ENCODE measurements around the gene GPR15LG.
"Not testable (repeated sequence)": the region's sequence is repeated elsewhere in the genome, so short reads cannot be mapped to it uniquely, and the experiment has no call there.

Gene GPR15LG

GRCh38 chr10:84152769-84153168 lies 20.8 kb upstream of the GPR15LG start:
- no peaks in the 10 kb centered on the region for H3K36me3 ChIP-seq (ENCODE audit: control insufficient read depth, insufficient read depth, low read length)
- no peaks in the 10 kb centered on the region for H3K27me3 ChIP-seq (ENCODE audit: control insufficient read depth, insufficient read depth, low read length)
- H3K9ac ChIP-seq (ENCODE audit: low read length): no peak overlapping the region
- H3K9me3 ChIP-seq (ENCODE audit: control insufficient read depth, low read length): no peaks in the 10 kb centered on the region
- H3K4me3 ChIP-seq (ENCODE audit: low read length): no peak overlapping the region
- H3K4me1 ChIP-seq (ENCODE audit: control insufficient read depth, insufficient read depth, low read length): no peaks in the 10 kb centered on the region

GRCh38 chr10:84155521-84155920 lies 18.1 kb upstream of the GPR15LG start:
- Histone ChIP-seq H3K4me3 (ENCODE audit: low read length) (no peak overlapping the region), H3K4me1 (ENCODE audit: control insufficient read depth, insufficient read depth, low read length) (no peaks in the 10 kb centered on the region), H3K9me3 (ENCODE audit: control insufficient read depth, low read length) (no peaks in the 10 kb centered on the region), H3K9ac (ENCODE audit: low read length) (no peak overlapping the region), H3K27me3 (ENCODE audit: control insufficient read depth, insufficient read depth, low read length) (peaks cover 4% of the 10 kb centered on the region), H3K36me3 (ENCODE audit: control insufficient read depth, insufficient read depth, low read length) (no peaks in the 10 kb centered on the region)

- Histone ChIP-seq H3K9ac (ENCODE audit: low read length) (no peak overlapping the region), H3K36me3 (ENCODE audit: control insufficient read depth, insufficient read depth, low read length) (no peaks in the 10 kb centered on the region), H3K4me3 (ENCODE audit: low read length) (no peak overlapping the region), H3K4me1 (ENCODE audit: control insufficient read depth, insufficient read depth, low read length) (no peaks in the 10 kb centered on the region), H3K27me3 (ENCODE audit: control insufficient read depth, insufficient read depth, low read length) (peaks cover 4% of the 10 kb centered on the region), H3K9me3 (ENCODE audit: control insufficient read depth, low read length) (no peaks in the 10 kb centered on the region)
These were observed 17.6 kb upstream of the GPR15LG start for GRCh38 chr10:84156009-84156408.

GRCh38 chr10:84156768-84157167 lies 16.8 kb upstream of the GPR15LG start:
- Histone ChIP-seq H3K27me3 (ENCODE audit: control insufficient read depth, insufficient read depth, low read length) (peaks cover 4% of the 10 kb centered on the region), H3K4me3 (ENCODE audit: low read length) (no peak overlapping the region), H3K36me3 (ENCODE audit: control insufficient read depth, insufficient read depth, low read length) (no peaks in the 10 kb centered on the region), H3K4me1 (ENCODE audit: control insufficient read depth, insufficient read depth, low read length) (no peaks in the 10 kb centered on the region), H3K9ac (ENCODE audit: low read length) (no peak overlapping the region), H3K9me3 (ENCODE audit: control insufficient read depth, low read length) (no peaks in the 10 kb centered on the region)

- H3K4me1 ChIP-seq (ENCODE audit: control insufficient read depth, insufficient read depth, low read length): no peaks in the 10 kb centered on the region
- no peak overlapping the region for H3K9ac ChIP-seq (ENCODE audit: low read length)
- no peak overlapping the region for H3K4me3 ChIP-seq (ENCODE audit: low read length)
These were observed 15.5 kb upstream of the GPR15LG start for GRCh38 chr10:84158061-84158460.

GRCh38 chr10:84158550-84158949 lies 15.1 kb upstream of the GPR15LG start:
- H3K4me3 ChIP-seq (ENCODE audit: low read length): no peak overlapping the region
- H3K9ac ChIP-seq (ENCODE audit: low read length): no peak overlapping the region

More at GRCh38 chr10:84158061-84158460, 15.5 kb upstream of the GPR15LG start:
- Histone ChIP-seq H3K36me3 (ENCODE audit: control insufficient read depth, insufficient read depth, low read length) (no peaks in the 10 kb centered on the region), H3K9me3 (ENCODE audit: control insufficient read depth, low read length) (no peaks in the 10 kb centered on the region), H3K27me3 (ENCODE audit: control insufficient read depth, insufficient read depth, low read length) (peaks cover 4% of the 10 kb centered on the region)

GRCh38 chr10:84159076-84159685 lies 14.4 kb upstream of the GPR15LG start:
- Histone ChIP-seq H3K9me3 (ENCODE audit: control insufficient read depth, low read length) (no peaks in the 10 kb centered on the region), H3K9ac (ENCODE audit: low read length) (no peak overlapping the region), H3K4me3 (ENCODE audit: low read length) (no peak overlapping the region)

More at GRCh38 chr10:84158550-84158949, 15.1 kb upstream of the GPR15LG start:
- H3K27me3 ChIP-seq (ENCODE audit: control insufficient read depth, insufficient read depth, low read length): peaks cover 4% of the 10 kb centered on the region
- no peaks in the 10 kb centered on the region for H3K36me3 ChIP-seq (ENCODE audit: control insufficient read depth, insufficient read depth, low read length)
- no peaks in the 10 kb centered on the region for H3K4me1 ChIP-seq (ENCODE audit: control insufficient read depth, insufficient read depth, low read length)
- H3K9me3 ChIP-seq (ENCODE audit: control insufficient read depth, low read length): no peaks in the 10 kb centered on the region

GRCh38 chr10:84160663-84161362 lies 12.8 kb upstream of the GPR15LG start:
- peaks cover 6% of the 10 kb centered on the region for H3K27me3 ChIP-seq (ENCODE audit: control insufficient read depth, insufficient read depth, low read length)
- H3K4me1 ChIP-seq (ENCODE audit: control insufficient read depth, insufficient read depth, low read length): no peaks in the 10 kb centered on the region

More at GRCh38 chr10:84159076-84159685, 14.4 kb upstream of the GPR15LG start:
- peaks cover 6% of the 10 kb centered on the region for H3K27me3 ChIP-seq (ENCODE audit: control insufficient read depth, insufficient read depth, low read length)
- no peaks in the 10 kb centered on the region for H3K4me1 ChIP-seq (ENCODE audit: control insufficient read depth, insufficient read depth, low read length)
- no peaks in the 10 kb centered on the region for H3K36me3 ChIP-seq (ENCODE audit: control insufficient read depth, insufficient read depth, low read length)

GRCh38 chr10:84163996-84164395 lies 9.6 kb upstream of the GPR15LG start:
- Histone ChIP-seq H3K27me3 (ENCODE audit: control insufficient read depth, insufficient read depth, low read length) (peaks cover 6% of the 10 kb centered on the region), H3K9ac (ENCODE audit: low read length) (no peak overlapping the region), H3K4me1 (ENCODE audit: control insufficient read depth, insufficient read depth, low read length) (no peaks in the 10 kb centered on the region), H3K9me3 (ENCODE audit: control insufficient read depth, low read length) (no peaks in the 10 kb centered on the region), H3K4me3 (ENCODE audit: low read length) (no peak overlapping the region), H3K36me3 (ENCODE audit: control insufficient read depth, insufficient read depth, low read length) (no peaks in the 10 kb centered on the region)

More at GRCh38 chr10:84160663-84161362, 12.8 kb upstream of the GPR15LG start:
- Histone ChIP-seq H3K36me3 (ENCODE audit: control insufficient read depth, insufficient read depth, low read length) (no peaks in the 10 kb centered on the region), H3K4me3 (ENCODE audit: low read length) (no peak overlapping the region), H3K9ac (ENCODE audit: low read length) (no peak overlapping the region), H3K9me3 (ENCODE audit: control insufficient read depth, low read length) (no peaks in the 10 kb centered on the region)

- Histone ChIP-seq H3K9ac (ENCODE audit: low read length) (no peak overlapping the region), H3K27me3 (ENCODE audit: control insufficient read depth, insufficient read depth, low read length) (peaks cover 2% of the 10 kb centered on the region), H3K4me1 (ENCODE audit: control insufficient read depth, insufficient read depth, low read length) (no peaks in the 10 kb centered on the region), H3K36me3 (ENCODE audit: control insufficient read depth, insufficient read depth, low read length) (no peaks in the 10 kb centered on the region), H3K4me3 (ENCODE audit: low read length) (no peak overlapping the region), H3K9me3 (ENCODE audit: control insufficient read depth, low read length) (no peaks in the 10 kb centered on the region)
These were observed 9.2 kb upstream of the GPR15LG start for GRCh38 chr10:84164442-84164841.

GRCh38 chr10:84166620-84167288 lies 6.8 kb upstream of the GPR15LG start:
- H3K9ac ChIP-seq (ENCODE audit: low read length): no peak overlapping the region
- H3K27me3 ChIP-seq (ENCODE audit: control insufficient read depth, insufficient read depth, low read length): peaks cover 2% of the 10 kb centered on the region
- no peaks in the 10 kb centered on the region for H3K4me1 ChIP-seq (ENCODE audit: control insufficient read depth, insufficient read depth, low read length)
- no peak overlapping the region for H3K4me3 ChIP-seq (ENCODE audit: low read length)
- no peaks in the 10 kb centered on the region for H3K36me3 ChIP-seq (ENCODE audit: control insufficient read depth, insufficient read depth, low read length)
- no peaks in the 10 kb centered on the region for H3K9me3 ChIP-seq (ENCODE audit: control insufficient read depth, low read length)

- H3K9ac ChIP-seq (ENCODE audit: low read length); H3K36me3 ChIP-seq (ENCODE audit: control insufficient read depth, insufficient read depth, low read length); H3K4me3 ChIP-seq (ENCODE audit: low read length); H3K9me3 ChIP-seq (ENCODE audit: control insufficient read depth, low read length); H3K27me3 ChIP-seq (ENCODE audit: control insufficient read depth, insufficient read depth, low read length); H3K4me1 ChIP-seq (ENCODE audit: control insufficient read depth, insufficient read depth, low read length): not testable (repeated sequence)
These were observed 6.3 kb upstream of the GPR15LG start for GRCh38 chr10:84167289-84167653.
